MCF 10A (cell line): ENCODE results near the gene ST14. TPM values are rescaled to one million over a fixed set of nuclear protein-coding genes. Genes with fewer than 3 reads are reported as not detected.

Experiments used
- BruUV-seq: library from RNA; stranded (reverse); fragments of 400-500 nt; replicated peaks from 2 replicates; lab custom pipeline; 2021; lab: Mats Ljungman, UMichigan
- CTCF ChIA-PET: fragments of 300-600 bp; sonication (Branson Sonifier 250); formaldehyde crosslinking; extraction: SDS; loops from one replicate; lab custom pipeline; 2021; ENCODE audit warnings: antibody characterized with exemption, inconsistent platforms; lab: Yijun Ruan, JAX
- POLR2A ChIA-PET: fragments of 300-600, 350-650 bp; sonication (Branson Sonifier 250); formaldehyde crosslinking; extraction: SDS; loops from one replicate; lab custom pipeline; 2020; ENCODE audit warnings: antibody characterized with exemption, inconsistent platforms; lab: Yijun Ruan, JAX
- DNase-seq: peaks from one replicate; pipeline ENCODE4 v3.0.0-alpha.2; 2018; ENCODE audit not compliant: unreplicated experiment
- H3K27ac Mint-ChIP-seq: one replicate; pipeline ENCODE4 v1.8.0; 2022; ENCODE audit warnings: mild to moderate bottlenecking, low read depth, mixed read lengths; ENCODE audit not compliant: unreplicated experiment
- H3K27me3 Mint-ChIP-seq: one replicate; pipeline ENCODE4 v1.8.0; 2022; ENCODE audit warnings: mixed read lengths; ENCODE audit not compliant: insufficient read depth, unreplicated experiment
- H3K36me3 Mint-ChIP-seq: one replicate; pipeline ENCODE4 v1.8.0; 2022; ENCODE audit warnings: mild to moderate bottlenecking, moderate library complexity, mixed read lengths; ENCODE audit not compliant: insufficient read depth, unreplicated experiment
- H3K4me1 Mint-ChIP-seq: one replicate; pipeline ENCODE4 v1.8.0; 2022; ENCODE audit warnings: mixed read lengths; ENCODE audit not compliant: insufficient read depth, unreplicated experiment
- H3K4me3 Mint-ChIP-seq: one replicate; pipeline ENCODE4 v1.8.0; 2022; ENCODE audit warnings: mild to moderate bottlenecking, moderate library complexity, mixed read lengths; ENCODE audit not compliant: unreplicated experiment
- H3K9me3 Mint-ChIP-seq: one replicate; pipeline ENCODE4 v1.8.0; 2022; ENCODE audit warnings: mixed read lengths; ENCODE audit not compliant: unreplicated experiment
- intact Hi-C: fragments of 100-400 bp; cut with micrococcal nuclease; formaldehyde crosslinking; loops from 2 replicates; pipeline ENCODE4 v1.14.1; 2022
- total RNA-seq: library from RNA; stranded (reverse); gene quantifications from 2 replicates; pipeline ENCODE4 v1.2.3, GENCODE V29; 2022
- TF ChIP-seq, protein P1 (sequence below): fragments of 200-600 bp; IDR thresholded peaks from one replicate; pipeline ENCODE4 v1.8.0; 2022; ENCODE audit warnings: antibody characterized with exemption, mild to moderate bottlenecking; ENCODE audit not compliant: unreplicated experiment

ST14 gene
- total RNA-seq, 1 experiment from 2014 or later, result 27.2 TPM

DNA sequence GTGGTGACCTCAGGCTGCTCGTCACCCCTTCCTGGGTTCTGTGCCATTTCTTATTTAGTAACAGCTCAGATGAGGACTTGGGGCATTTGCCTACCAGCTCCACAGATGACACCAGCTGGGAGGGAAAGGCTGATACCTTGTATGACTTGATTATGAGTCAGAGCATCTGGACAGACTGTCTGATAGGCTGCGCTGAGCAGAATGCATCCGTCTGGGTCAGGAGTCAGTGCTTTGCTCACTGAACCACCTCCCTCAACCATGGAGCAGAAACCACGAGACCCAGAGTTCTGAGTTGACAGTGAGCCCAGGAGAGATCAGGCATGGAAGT lies 6.8 kb downstream of the ST14 start:
- Mint-ChIP-seq H3K27me3 (no peaks in the 10 kb centered on the region), H3K9me3 (no peaks in the 10 kb centered on the region), H3K36me3 (no peaks in the 10 kb centered on the region), H3K4me1 (peaks cover 26% of the 10 kb centered on the region), H3K4me3 (peak overlapping the region; percentile 21), H3K27ac (peak overlapping the region; percentile 68)
- intact Hi-C loops, result no loop called here
- POLR2A ChIA-PET, result interaction anchor here (0.9 to 1.6 kb wide), 5 partner anchors 11 to 95 kb away, joined by 3 to 7 read pairs (median 4); no protein-coding TSS in a partner anchor
- CTCF ChIA-PET, result interaction anchor here (1.0 to 1.4 kb wide), 2 partner anchors 15 to 46 kb away, joined by 3 to 5 read pairs; no protein-coding TSS in a partner anchor
- BruUV-seq, result no TSS peak
- peak; percentile 93 for DNase-seq
- TF ChIP-seq, protein P1, sequence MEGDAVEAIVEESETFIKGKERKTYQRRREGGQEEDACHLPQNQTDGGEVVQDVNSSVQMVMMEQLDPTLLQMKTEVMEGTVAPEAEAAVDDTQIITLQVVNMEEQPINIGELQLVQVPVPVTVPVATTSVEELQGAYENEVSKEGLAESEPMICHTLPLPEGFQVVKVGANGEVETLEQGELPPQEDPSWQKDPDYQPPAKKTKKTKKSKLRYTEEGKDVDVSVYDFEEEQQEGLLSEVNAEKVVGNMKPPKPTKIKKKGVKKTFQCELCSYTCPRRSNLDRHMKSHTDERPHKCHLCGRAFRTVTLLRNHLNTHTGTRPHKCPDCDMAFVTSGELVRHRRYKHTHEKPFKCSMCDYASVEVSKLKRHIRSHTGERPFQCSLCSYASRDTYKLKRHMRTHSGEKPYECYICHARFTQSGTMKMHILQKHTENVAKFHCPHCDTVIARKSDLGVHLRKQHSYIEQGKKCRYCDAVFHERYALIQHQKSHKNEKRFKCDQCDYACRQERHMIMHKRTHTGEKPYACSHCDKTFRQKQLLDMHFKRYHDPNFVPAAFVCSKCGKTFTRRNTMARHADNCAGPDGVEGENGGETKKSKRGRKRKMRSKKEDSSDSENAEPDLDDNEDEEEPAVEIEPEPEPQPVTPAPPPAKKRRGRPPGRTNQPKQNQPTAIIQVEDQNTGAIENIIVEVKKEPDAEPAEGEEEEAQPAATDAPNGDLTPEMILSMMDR, result no peak

DNA sequence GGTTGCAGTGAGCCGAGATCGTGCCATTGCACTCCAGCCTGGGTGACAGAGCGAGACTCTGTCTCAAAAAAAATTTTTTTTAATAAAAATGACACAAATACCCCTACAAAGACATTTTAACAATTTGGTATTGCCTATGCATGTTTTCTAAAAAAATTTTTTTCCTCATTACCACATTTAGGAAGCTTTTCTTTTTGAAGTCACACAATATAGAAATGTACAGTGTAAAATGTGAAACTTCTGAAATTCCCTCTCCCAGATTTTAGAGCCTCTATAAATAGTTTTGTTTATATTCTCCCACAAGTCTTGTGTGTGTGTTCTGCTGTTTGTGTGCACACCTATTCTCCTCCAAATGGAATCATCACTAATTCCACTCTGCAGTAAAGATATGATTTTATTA lies 7.6 kb downstream of the ST14 start:
- Mint-ChIP-seq H3K27me3 (no peaks in the 10 kb centered on the region), H3K36me3 (no peaks in the 10 kb centered on the region), H3K4me3 (no peak overlapping the region), H3K4me1 (peaks cover 22% of the 10 kb centered on the region), H3K27ac (no peak overlapping the region), H3K9me3 (no peaks in the 10 kb centered on the region)
- intact Hi-C loops, result no loop called here
- TF ChIP-seq, protein P1, result no peak
- DNase-seq, result no peak
- ChIA-PET POLR2A (interaction anchor here (2.7 kb wide), 1 partner anchor 13 kb away, joined by 11 read pairs; no protein-coding TSS in a partner anchor), CTCF (interaction anchor here (0.6 kb wide), 1 partner anchor 46 kb away, joined by 3 read pairs; no protein-coding TSS in a partner anchor)
- no TSS peak for BruUV-seq

DNA sequence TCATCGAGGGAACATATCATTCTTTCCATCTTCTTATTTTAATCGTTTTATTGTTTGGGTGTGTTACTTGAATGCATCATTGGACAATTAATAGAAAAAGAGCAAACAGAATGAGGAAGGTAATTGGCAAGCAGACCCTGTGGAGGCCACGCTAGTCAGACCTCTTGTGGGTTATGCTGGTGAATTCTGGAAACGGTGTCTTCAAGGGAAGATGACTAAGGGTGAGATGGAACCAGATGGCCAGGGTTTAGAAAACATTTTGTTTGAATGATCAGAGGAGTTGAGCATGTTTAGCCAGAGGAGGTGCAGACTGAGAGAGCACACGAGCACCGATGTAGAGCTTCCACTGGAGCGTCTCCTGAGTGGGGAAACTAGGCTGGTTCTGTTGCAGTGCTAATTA lies 8.5 kb downstream of the ST14 start:
- TF ChIP-seq, protein P1, result no peak
- DNase-seq, result no peak
- Mint-ChIP-seq H3K36me3 (no peaks in the 10 kb centered on the region), H3K9me3 (no peaks in the 10 kb centered on the region), H3K4me3 (no peak overlapping the region), H3K27ac (no peak overlapping the region), H3K27me3 (no peaks in the 10 kb centered on the region), H3K4me1 (peaks cover 14% of the 10 kb centered on the region)
- no TSS peak for BruUV-seq
- ChIA-PET CTCF (no interaction called here), POLR2A (interaction anchor here (0.5 to 2.7 kb wide), 3 partner anchors 10 to 104 kb away, joined by 4 to 11 read pairs (median 5); no protein-coding TSS in a partner anchor)
- intact Hi-C loops, result no loop called here

DNA sequence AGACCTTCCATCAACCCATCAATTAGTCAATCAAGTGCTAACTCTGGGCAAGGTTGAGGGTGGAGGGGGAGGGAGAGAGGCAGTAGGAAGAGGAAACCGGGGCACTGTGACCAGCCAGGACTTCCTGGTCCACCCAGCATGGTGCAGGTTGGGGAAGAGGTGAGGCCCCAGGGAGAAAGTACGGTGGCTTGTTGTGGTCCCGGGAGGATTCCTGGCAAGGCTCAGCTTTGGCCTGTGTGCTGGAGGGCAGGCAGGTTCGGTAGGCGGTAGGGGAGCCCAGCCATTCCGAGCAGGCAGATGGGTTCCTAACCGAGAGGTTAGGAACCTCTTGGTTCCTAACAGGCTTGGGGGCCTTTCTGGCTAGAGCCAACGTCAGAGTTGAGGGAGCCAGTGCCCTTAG lies 10.8 kb downstream of the ST14 start:
- intact Hi-C loops, result no loop called here
- POLR2A ChIA-PET, result interaction anchor here (0.9 kb wide), 1 partner anchor 15 kb away, joined by 3 read pairs; no protein-coding TSS in a partner anchor
- BruUV-seq, result no TSS peak

More for the DNA sequence above, 10.8 kb downstream of the ST14 start:
- no peak overlapping the region for H3K27ac Mint-ChIP-seq
- TF ChIP-seq, protein P1, result no peak
- CTCF ChIA-PET, result no interaction called here
- H3K4me3 Mint-ChIP-seq, result no peak overlapping the region
- H3K4me1 Mint-ChIP-seq, result peaks cover 10% of the 10 kb centered on the region
- no peak for DNase-seq
- H3K9me3 Mint-ChIP-seq, result peaks cover 8% of the 10 kb centered on the region
- H3K27me3 Mint-ChIP-seq, result no peaks in the 10 kb centered on the region
- H3K36me3 Mint-ChIP-seq, result no peaks in the 10 kb centered on the region
